LNCAP (cell line): Measurements from ENCODE around the gene TEPSIN.

ENCODE experiments used
- CTCF ChIP-seq: fragments of 450-650 bp; IDR thresholded peaks from 2 replicates; pipeline ENCODE4 v1.5.1; 2017; ENCODE audit warnings: mild to moderate bottlenecking

The TEPSIN gene

GRCh38 chr17:81238815-81239713, at the start of gene TEPSIN, which contains the start of gene NDUFAF8:
Gene TEPSIN (minus strand): TSS chr17:81239055. CDS start chr17:81239033, 22 bp downstream.
Gene NDUFAF8 (plus strand): TSS chr17:81239318. CDS start chr17:81239364, 46 bp downstream.
- no peak for TF ChIP-seq CTCF

GRCh38 chr17:81287741-81288430, 49.0 kb upstream of the TEPSIN start:
- no peak for TF ChIP-seq CTCF

GRCh38 chr17:81287152-81287551, 48.3 kb upstream of the TEPSIN start:
- TF ChIP-seq CTCF = no peak

DNA sequence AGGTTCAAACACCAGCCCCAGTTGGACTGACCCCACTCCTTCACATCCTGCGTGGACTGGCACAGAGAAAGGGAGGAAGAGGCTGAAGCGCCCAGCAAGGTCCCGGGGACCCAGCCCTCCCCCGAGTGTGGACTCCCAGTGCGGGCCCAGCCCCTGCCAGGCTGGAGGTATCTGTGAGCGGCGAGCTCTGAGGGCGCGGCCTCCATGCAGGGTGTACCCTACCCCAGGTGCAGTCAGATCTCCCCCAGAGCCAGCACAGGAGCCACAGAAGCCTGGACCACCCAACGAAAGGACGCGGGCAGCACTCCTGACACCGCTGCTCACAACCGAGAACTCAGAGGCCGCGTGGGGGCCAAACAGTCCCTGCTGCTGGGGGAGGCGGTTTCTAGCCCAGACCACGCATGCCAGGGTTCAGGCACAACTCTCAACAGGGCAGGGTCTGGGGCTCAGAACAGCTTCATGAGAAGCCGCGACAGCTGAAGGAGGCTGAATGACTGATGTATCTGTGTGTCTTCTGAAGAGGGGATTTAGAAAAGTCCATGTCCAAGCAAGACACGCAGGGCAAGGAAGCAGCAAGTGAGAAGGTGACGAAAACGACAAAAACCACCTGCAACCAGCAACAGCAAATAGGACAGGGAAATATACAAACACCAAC, 47.8 kb upstream of the TEPSIN start:
- no peak for TF ChIP-seq CTCF

- TF ChIP-seq CTCF = no peak
Measured at GRCh38 chr17:81285894-81286293, 47.0 kb upstream of the TEPSIN start.

- TF ChIP-seq CTCF = no peak
Measured at GRCh38 chr17:81285179-81285878, 46.5 kb upstream of the TEPSIN start.

DNA sequence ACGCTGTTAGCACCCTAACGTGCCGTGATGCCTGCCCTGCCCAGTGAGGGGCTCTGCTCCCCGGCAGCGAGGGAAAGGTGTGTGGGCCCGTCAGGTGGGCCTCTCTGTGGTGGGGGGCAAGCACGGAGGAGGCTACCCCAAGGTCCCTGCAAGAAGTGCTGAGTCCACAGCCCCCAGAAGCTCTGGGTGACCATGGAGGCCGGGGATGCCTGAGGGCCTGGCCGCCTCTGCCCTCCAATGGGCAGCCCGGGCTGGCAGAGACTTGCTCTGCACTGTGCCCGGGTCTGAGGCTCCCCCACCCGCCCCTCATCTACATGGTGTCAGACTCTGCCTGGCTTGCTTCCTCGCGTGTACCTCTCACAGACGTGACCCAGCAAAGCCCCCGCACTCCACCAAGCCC, 44.0 kb upstream of the TEPSIN start:
- no peak for TF ChIP-seq CTCF
